NCI-H128 (cell line): ENCODE measurements around the gene TNFSF18.
"Not testable (repeated sequence)": the region's sequence is repeated elsewhere in the genome, so short reads cannot be mapped to it uniquely, and the experiment has no call there.

Experiments used
- DNase-seq: peaks from one replicate; lab custom pipeline; 2025; ENCODE audit not compliant: unreplicated experiment; lab: John Stamatoyannopoulos, UW

Gene TNFSF18

GRCh38 chr1:173050865-173051264, at the start of gene TNFSF18:
TNFSF18 (minus strand) TSS chr1:173050941; CDS start chr1:173050896, 45 bp downstream.
- no peak for DNase-seq

- DNase-seq: no peak
These were observed 48.4 kb upstream of the TNFSF18 start for GRCh38 chr1:173099166-173099565.

- DNase-seq: no peak
These were observed 47.4 kb upstream of the TNFSF18 start for GRCh38 chr1:173098117-173098516.

GRCh38 chr1:173097001-173097400, 46.3 kb upstream of the TNFSF18 start:
- no peak for DNase-seq

GRCh38 chr1:173095632-173096031, 44.9 kb upstream of the TNFSF18 start:
- no peak for DNase-seq

- DNase-seq: no peak
These were observed 43.8 kb upstream of the TNFSF18 start for GRCh38 chr1:173094541-173094940.

- DNase-seq: no peak
These were observed 43.1 kb upstream of the TNFSF18 start for GRCh38 chr1:173093691-173094445.

- DNase-seq: no peak
These were observed 33.6 kb upstream of the TNFSF18 start for GRCh38 chr1:173084292-173084691.

GRCh38 chr1:173082913-173083312, 32.2 kb upstream of the TNFSF18 start:
- DNase-seq: no peak

GRCh38 chr1:173074217-173074616, 23.5 kb upstream of the TNFSF18 start:
- DNase-seq: not testable (repeated sequence)

- DNase-seq: no peak
These were observed 13.3 kb upstream of the TNFSF18 start for GRCh38 chr1:173064011-173064410.

- DNase-seq: no peak
These were observed 12.4 kb upstream of the TNFSF18 start for GRCh38 chr1:173063171-173063570.

- no peak for DNase-seq
These were observed 11.6 kb upstream of the TNFSF18 start for GRCh38 chr1:173062150-173062938.

- DNase-seq: no peak
These were observed 7.8 kb upstream of the TNFSF18 start for GRCh38 chr1:173058556-173058955.

- no peak for DNase-seq
These were observed 7.2 kb upstream of the TNFSF18 start for GRCh38 chr1:173057984-173058383.

- DNase-seq: no peak
These were observed 5.6 kb upstream of the TNFSF18 start for GRCh38 chr1:173056365-173056764.

GRCh38 chr1:173052681-173053196, 2.0 kb upstream of the TNFSF18 start:
- no peak for DNase-seq

- DNase-seq: no peak
These were observed 1.5 kb downstream of the TNFSF18 start for GRCh38 chr1:173049322-173049633.

GRCh38 chr1:173048621-173049321, 2.0 kb downstream of the TNFSF18 start:
- no peak for DNase-seq

- no peak for DNase-seq
These were observed 6.1 kb downstream of the TNFSF18 start for GRCh38 chr1:173044656-173045055.

GRCh38 chr1:173043253-173043652, 7.5 kb downstream of the TNFSF18 start:
- DNase-seq: no peak

GRCh38 chr1:173042806-173043205, 7.9 kb downstream of the TNFSF18 start:
- no peak for DNase-seq
